GM03348 (cell line): ENCODE data around the gene CYP2D6.
"Not testable (repeated sequence)": the region's sequence is repeated elsewhere in the genome, so short reads cannot be mapped to it uniquely, and the experiment has no call there.

Experiments
- DNase-seq: peaks from one replicate; pipeline ENCODE4 v3.0.0; 2012; ENCODE audit warnings: low spot score

Gene CYP2D6

GRCh38 chr22:42134100-42135020, 3.8 kb upstream of the CYP2D6 start:
- DNase-seq, result no peak

DNA sequence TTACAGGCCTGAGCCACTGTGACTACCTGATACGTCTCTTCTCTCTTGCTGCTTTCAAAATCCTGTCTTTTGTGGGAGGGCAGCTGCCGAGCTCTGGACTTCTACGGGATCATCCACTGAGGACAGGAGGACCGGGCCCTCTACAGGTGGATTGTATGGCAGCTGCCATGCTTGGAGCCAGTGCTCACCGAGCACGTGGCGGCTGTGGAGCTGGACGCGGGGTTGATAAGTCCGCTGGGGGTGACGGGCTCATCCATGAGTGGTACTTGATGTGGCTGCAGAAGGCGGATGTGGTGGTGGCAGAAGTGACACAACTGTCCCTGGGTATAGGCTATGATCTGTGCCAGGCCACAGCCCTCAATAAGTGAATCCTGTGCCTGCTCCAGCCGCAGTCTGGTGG, 1.8 kb upstream of the CYP2D6 start:
- DNase-seq, result no peak

DNA sequence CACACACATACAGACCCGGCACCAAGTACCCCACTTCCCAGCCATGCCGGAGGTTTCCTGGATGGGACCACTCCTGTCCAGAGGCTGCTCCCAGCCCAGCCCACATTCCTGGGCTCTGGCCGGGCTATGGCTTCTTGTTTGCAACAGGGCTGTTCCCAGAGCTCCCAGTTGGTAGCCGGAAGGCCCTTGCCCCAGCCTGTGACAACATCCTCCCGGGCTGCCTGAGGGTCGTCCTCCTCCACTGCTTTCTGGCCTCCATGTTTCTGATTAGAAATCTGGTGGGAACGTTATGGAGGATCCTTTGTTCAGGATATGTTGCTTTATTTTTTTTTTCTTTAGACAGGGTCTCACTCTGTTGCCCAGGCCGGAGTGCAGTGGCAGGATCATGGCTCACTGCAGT, 952 bp upstream of the CYP2D6 start:
- DNase-seq, result no peak

GRCh38 chr22:42130182-42130581, 428 bp downstream of the CYP2D6 start:
- DNase-seq, result not testable (repeated sequence)

DNA sequence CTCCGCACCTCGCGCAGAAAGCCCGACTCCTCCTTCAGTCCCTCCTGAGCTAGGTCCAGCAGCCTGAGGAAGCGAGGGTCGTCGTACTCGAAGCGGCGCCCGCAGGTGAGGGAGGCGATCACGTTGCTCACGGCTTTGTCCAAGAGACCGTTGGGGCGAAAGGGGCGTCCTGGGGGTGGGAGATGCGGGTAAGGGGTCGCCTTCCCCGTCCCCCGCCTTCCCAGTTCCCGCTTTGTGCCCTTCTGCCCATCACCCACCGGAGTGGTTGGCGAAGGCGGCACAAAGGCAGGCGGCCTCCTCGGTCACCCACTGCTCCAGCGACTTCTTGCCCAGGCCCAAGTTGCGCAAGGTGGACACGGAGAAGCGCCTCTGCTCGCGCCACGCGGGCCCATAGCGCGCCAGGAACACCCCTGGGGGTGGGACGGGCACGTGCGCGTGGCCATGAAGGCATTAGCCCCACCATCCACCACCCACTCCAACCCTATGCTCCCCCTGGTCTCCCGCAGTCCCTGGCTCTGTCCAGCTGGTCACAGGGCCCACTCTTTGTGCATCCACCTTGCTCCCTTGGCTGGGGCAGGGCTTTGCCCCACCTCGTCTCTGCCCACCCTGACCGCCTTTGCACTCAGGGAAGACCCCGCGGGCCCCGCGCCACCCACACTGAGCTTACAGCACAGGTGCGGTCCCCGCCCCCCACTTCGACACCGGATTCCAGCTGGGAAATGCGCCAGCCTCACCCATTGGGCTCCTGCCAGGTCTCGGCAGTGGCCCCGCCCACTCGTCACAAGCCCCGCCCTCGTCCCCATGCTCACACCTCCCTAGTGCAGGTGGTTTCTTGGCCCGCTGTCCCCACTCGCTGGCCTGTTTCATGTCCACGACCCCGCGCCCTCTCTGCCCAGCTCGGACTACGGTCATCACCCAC, 1.6 kb downstream of the CYP2D6 start:
- DNase-seq, result not testable (repeated sequence)

DNA sequence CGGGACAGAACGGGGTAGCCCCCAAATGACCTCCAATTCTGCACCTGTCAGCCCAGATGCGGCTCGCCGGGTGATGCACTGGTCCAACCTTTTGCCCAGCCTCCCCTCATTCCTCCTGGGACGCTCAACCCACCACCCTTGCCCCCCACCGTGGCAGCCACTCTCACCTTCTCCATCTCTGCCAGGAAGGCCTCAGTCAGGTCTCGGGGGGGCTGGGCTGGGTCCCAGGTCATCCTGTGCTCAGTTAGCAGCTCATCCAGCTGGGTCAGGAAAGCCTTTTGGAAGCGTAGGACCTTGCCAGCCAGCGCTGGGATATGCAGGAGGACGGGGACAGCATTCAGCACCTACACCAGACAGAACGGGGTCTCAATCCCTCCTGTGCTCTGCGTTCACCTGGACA, 2.6 kb downstream of the CYP2D6 start:
- DNase-seq, result not testable (repeated sequence)

- no peak for DNase-seq
Measured at GRCh38 chr22:42127606-42128005, 3.0 kb downstream of the CYP2D6 start.

- DNase-seq, result not testable (repeated sequence)
Measured at GRCh38 chr22:42123529-42123928, 7.1 kb downstream of the CYP2D6 start.

DNA sequence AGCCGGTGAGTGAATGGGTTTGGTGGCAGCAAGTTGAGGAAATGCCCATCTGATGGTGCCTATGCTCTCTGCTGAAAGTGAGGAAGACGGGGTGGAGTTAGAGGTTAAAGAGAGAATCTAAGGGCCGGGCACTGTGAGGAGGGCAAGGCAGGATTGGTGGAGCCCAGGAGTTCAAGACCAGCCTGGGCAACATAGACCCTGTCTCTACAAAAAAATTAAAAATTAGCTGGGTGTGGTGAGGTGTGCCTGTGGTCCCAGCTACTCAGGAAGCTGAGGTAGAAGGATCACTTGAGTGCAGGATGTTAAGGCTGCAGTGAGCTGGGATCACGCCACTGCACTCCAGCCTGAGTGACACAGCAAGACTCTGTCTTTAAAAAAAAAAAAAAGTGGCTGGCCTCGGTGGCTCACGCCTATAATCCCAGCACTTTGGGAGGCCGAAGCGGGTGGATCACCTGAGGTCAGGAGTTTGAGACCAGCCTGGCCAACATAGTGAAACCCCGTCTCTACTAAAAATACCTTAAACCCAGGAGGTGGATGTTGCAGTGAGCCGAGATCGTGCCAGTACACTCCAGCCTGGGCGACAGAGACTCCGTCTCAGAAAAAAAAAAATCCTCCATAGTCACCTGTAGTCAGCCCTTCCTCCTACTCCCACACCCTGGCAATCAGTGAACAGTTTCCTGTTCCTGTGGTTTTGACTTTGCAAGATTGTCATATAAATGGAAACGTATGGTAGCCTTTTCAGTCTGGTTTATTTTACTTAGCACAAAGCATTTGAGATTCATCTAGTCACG, 10.2 kb downstream of the CYP2D6 start:
- not testable (repeated sequence) for DNase-seq

DNA sequence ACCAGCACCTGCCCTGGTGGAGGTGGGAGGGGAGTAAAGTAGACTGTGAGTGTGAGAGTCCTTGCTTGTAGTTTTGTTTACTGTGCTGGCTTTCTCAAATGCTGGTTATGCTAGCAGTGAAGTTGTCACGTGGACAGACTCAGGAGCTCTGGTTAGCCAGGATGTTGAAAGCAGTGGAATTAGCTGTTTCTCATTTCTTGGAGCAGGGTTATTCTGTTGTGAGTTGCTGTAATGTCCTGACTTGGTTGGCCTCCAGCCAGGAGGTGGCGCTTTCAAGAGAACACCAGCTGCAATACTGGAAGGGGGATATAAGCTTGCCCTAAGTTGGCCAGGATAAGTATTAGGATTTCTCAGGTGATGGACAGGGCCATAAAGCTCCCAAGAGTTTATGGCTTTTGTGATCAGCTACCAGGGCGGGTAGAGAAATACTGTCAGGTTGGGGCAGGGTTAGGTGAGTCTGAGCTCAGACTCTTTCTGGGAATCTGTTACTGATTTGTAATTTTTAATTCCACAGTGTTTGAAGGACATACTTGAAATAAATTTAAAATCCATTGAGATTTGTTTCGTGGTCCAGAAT, 13.7 kb downstream of the CYP2D6 start:
- no peak for DNase-seq

- DNase-seq, result not testable (repeated sequence)
Measured at GRCh38 chr22:42115420-42115830, 15.2 kb downstream of the CYP2D6 start.

DNA sequence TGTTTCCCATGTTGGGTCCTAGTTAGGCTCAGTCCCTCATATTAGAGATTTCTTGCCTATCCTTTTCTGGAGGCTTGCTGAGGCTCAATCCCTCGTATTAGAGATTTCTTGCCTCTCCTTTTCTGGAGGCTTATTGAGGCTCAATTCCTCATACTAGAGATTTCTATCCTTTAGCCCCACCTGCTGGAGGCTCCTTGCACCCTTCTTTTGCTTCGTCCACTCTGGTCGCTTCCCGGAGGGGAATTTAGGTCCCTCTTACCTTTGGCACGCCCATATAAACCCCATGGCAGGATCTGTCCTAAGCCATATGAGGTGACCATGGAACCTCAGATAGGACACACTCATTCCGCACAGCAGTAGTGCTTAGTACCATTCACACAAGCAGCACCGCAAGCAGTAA, 15.9 kb downstream of the CYP2D6 start:
- DNase-seq, result peak; percentile 19

DNA sequence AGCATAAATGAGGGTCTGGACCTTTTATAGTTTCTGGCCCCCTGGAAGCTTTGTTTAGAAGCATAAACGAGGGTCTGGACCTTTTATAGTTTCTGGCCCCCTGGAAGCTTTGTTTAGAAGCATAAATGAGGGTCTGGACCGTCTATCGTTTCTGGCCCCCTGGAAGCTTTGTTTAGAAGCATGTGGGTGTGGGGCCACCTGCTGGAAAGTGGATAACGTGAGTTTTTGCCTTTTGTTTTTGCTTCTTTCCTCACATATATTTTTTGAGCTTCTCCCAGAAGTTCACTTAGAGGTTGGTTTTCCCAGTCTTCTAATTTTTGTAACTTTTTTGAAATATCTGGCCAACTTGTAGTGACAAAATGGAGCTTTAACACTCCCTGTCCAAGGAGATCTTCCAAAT, 17.8 kb downstream of the CYP2D6 start:
- not testable (repeated sequence) for DNase-seq

DNA sequence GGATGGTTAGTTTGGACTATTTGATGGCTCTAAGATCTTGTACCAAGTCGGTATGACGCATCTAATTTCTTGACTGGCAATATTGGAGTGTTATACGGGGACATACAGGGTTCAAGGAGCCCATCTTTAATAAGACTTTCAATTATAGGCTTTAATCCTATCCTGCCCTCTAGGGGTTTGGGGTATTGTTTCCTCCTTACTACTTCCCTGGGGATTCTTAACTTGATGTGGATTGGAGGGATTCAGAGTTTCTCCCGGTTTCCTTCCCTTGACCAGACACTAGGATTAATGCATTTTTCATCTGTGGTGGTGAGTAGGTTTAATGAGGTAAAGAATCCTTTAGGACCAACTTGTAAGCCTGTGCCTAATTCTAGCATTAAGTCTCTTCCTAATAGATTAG, 18.8 kb downstream of the CYP2D6 start:
- DNase-seq, result no peak

DNA sequence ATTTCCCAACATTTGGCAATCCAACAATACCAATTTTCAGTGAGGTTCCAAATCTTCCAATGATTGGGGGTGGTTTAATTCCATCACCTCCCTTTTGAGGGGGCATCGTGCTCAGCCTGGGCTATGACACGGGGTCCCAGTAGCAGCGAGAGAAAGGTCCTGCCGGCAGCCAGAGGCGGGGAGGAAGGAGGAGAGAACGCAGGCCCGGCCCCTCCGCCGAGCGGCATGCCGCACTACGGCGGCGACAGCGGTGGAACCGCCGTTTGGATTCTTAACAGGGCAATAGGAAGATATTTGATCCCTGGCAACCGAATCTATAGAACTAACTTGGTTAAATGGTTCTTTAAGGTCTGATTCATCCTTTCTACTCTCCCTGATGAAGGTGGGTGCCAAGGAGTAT, 21.8 kb downstream of the CYP2D6 start:
- DNase-seq, result no peak

DNA sequence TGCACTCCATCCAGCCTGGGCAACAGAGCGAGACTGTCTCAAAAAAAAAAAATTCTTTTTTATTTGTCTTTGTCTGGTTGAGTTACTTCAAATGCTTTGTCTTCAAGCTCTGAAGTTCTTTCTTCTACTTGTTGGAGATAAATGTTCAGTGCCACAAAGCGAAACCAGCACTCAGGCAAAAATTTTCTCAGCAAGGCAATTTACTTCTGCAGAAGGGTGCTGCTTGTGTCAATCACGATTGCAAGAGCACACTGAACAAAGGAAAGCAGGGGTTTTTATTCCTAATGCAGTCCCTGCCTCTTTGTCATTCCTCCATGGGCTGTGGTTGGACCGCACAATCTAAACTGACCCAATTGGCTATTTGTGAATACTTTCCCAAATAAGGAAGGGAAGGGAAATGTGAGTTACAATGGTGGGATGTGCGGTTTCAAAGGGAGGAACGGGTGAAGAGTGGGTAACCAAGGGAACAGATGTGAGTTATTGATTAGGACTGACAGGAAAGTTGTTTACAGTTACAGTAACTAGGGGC, 26.2 kb downstream of the CYP2D6 start:
- DNase-seq, result not testable (repeated sequence)

- DNase-seq, result no peak
Measured at GRCh38 chr22:42101199-42101598, 29.4 kb downstream of the CYP2D6 start.

- no peak for DNase-seq
Measured at GRCh38 chr22:42091455-42091782, 39.2 kb downstream of the CYP2D6 start.

- peak; percentile 99 for DNase-seq
Measured at GRCh38 chr22:42090596-42091454, 39.8 kb downstream of the CYP2D6 start, which contains the start of gene NDUFA6. NDUFA6 (minus strand) TSS chr22:42090772; CDS start chr22:42090744, 28 bp downstream.

GRCh38 chr22:42086051-42086450, 44.6 kb downstream of the CYP2D6 start:
- DNase-seq, result no peak
